Heart left ventricle (tissue), 13 donors: Measurements from ENCODE around the gene PPM1A.

Experiments used
- POLR2A ChIP-seq, 2 donors: fragments of 450-650 bp; IDR thresholded peaks; one replicate each; pipeline ENCODE4 v1.6.1; 2017; ENCODE audit warnings: antibody characterized with exemption in 2 of 2, mild to moderate bottlenecking in 2 of 2, moderate library complexity in 2 of 2
- TF ChIP-seq, protein P1 (sequence below), 12 donors: fragments of 200-600 bp; sonication (generic) in 4 of 12; IDR thresholded peaks; one replicate each; pipeline versions ENCODE4 v1.5.0 to v1.8.0; 2018 to 2022; ENCODE audit warnings: antibody characterized with exemption in 12 of 12, mild to moderate bottlenecking in 5 of 12
- donor health status: ischemic (EF 13 %, LVEDD 7.1; RV severe dilation, severe dysfunction).
- donor health status: DM: no; HTN: yes; CAD: no.
- donor health status: DM: no; HTN: no; CAD: no.
- donor health status: ischemic (EF 25% LVEDD 6.9; RV normal size, moderate dysfunction).
- donor health status: ischemic (EF 25% LVEDD 5.7; RV mildly dilated, moderate dysfunction).
- donor health status: ischemic (EF 35%, LVEDD 5.7; RV mildly dilated, moderate dysfunction).
- donor health status: nonischemic (EF 11% LVEDD 7.7; RV severe dilation, severe dysfunction).
- donor health status: DM: yes; HTN: yes; CAD: no.
- donor health status: PGD.
- donor health status: ischemic (EF 29% LVEDD 5.4; RV normal size, mild dysfunction).
- donor health status: nonischemic (EF 23%, LVEDD 6.1; RV moderate dilation, normal function).

DNA sequence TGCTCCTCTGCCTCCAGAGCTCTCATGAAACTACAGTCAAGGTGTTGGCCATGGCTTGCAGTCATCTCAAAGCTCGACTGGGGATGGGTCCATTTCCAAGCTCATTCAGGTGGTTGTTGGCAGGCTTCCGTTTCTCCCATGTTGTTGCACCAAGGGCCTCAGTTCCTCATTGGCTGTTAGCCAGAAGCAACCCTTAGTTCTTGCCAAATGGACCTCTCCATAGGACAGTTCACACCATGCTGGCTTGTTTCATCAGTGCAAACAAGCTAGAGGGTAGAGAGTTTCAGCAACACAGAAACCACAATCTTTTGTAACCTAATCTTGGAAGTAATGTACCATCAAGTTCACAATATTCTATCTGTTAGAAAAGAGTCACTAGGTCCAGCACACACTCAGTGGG, 22.7 kb upstream of the PPM1A start:
- no peak for TF ChIP-seq POLR2A (IDR thresholded peaks at IDR 0.05)
- TF ChIP-seq, protein P1, sequence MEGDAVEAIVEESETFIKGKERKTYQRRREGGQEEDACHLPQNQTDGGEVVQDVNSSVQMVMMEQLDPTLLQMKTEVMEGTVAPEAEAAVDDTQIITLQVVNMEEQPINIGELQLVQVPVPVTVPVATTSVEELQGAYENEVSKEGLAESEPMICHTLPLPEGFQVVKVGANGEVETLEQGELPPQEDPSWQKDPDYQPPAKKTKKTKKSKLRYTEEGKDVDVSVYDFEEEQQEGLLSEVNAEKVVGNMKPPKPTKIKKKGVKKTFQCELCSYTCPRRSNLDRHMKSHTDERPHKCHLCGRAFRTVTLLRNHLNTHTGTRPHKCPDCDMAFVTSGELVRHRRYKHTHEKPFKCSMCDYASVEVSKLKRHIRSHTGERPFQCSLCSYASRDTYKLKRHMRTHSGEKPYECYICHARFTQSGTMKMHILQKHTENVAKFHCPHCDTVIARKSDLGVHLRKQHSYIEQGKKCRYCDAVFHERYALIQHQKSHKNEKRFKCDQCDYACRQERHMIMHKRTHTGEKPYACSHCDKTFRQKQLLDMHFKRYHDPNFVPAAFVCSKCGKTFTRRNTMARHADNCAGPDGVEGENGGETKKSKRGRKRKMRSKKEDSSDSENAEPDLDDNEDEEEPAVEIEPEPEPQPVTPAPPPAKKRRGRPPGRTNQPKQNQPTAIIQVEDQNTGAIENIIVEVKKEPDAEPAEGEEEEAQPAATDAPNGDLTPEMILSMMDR (IDR thresholded peaks at IDR 0.05) = no peak
